HG03095 (cell line): ENCODE results near the gene OR11A1.

Source experiments
- ATAC-seq: cut with Tn5 transposase; IDR thresholded peaks from one replicate; pipeline ENCODE4 v1.9.1; 2021; ENCODE audit warnings: moderate library complexity; ENCODE audit not compliant: unreplicated experiment

Gene OR11A1

DNA sequence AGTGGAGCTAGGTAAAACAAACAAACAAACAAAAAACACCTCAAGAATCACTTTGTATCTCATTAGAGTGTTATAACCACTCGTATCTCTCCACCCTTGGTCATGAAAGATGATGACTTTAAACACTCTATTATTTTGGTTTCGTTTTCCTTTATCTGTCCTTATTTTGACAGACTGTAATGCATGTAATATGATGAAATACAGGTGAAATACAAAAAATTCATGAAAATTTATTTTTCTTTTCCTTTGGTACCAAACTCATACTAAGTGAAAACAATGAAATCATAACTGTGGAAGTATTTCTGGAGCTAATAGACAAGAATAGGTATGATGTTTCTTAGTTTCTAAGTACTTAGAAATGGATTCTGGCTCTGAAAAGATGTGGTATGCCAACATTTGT lies 57.3 kb downstream of the OR11A1 start:
- ATAC-seq: no peak

- no peak for ATAC-seq
These were observed 61.5 kb downstream of the OR11A1 start, which contains the start of gene OR12D2 for GRCh38 chr6:29395331-29395730. Gene OR12D2, plus strand, starts transcription at chr6:29395631. Its CDS starts 1,069 bp downstream, at chr6:29396700.

DNA sequence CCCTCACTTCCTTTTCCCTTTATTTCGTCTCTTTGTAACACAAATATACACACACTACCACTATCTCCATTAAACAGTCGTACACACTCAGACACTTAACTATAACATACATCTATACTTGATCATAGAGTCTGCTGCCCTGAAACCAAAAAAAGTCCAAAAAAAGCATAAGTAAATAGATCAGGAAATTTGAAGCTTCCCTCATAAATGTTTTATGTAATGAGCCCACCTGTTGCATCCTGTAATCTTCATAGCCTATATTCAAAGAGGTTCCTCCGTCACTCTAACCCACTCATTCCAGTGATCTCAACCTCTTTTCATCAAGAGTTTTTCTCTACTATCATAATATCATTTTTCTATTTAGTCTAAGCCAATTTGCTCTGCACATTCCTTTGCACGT lies 68.3 kb downstream of the OR11A1 start:
- no peak for ATAC-seq

- ATAC-seq: no peak
These were observed 80.9 kb downstream of the OR11A1 start for GRCh38 chr6:29376003-29376402.
